ENCODE measurements around the gene MRPL19.

Gene MRPL19

GRCh38 chr2:75698918-75699317 is 52.3 kb downstream of the MRPL19 start:
- no peak overlapping the region for H3K4me3 ChIP-seq (ENCODE audit: low read depth, low read length)
- no peak for TF ChIP-seq POLR2A (IDR thresholded peaks at IDR 0.05; ENCODE audit: extremely low read depth, insufficient read length)
- no peak for TF ChIP-seq MAX (IDR thresholded peaks at IDR 0.05; ENCODE audit: low read depth, low read length)
- no peak for TF ChIP-seq MYC (IDR thresholded peaks at IDR 0.05; ENCODE audit: low read depth, low read length)
- no peak for TF ChIP-seq CTCF (IDR thresholded peaks at IDR 0.05; ENCODE audit: low read depth, low read length)
- DNase-seq (ENCODE audit: low read depth) = no peak

GRCh38 chr2:75702593-75702992 is 56.0 kb downstream of the MRPL19 start:
- H3K4me3 ChIP-seq (ENCODE audit: low read depth, low read length) = no peak overlapping the region
- no peak for DNase-seq (ENCODE audit: low read depth)
- TF ChIP-seq POLR2A (IDR thresholded peaks at IDR 0.05; ENCODE audit: extremely low read depth, insufficient read length) = no peak
- TF ChIP-seq MYC (IDR thresholded peaks at IDR 0.05; ENCODE audit: low read depth, low read length) = no peak
- no peak for TF ChIP-seq MAX (IDR thresholded peaks at IDR 0.05; ENCODE audit: low read depth, low read length)
- no peak for TF ChIP-seq CTCF (IDR thresholded peaks at IDR 0.05; ENCODE audit: low read depth, low read length)

GRCh38 chr2:75703589-75704287 is 57.2 kb downstream of the MRPL19 start:
- TF ChIP-seq MAX (IDR thresholded peaks at IDR 0.05; ENCODE audit: low read depth, low read length) = no peak
- TF ChIP-seq MYC (IDR thresholded peaks at IDR 0.05; ENCODE audit: low read depth, low read length) = no peak
- no peak for TF ChIP-seq POLR2A (IDR thresholded peaks at IDR 0.05; ENCODE audit: extremely low read depth, insufficient read length)
- TF ChIP-seq CTCF (IDR thresholded peaks at IDR 0.05; ENCODE audit: low read depth, low read length) = no peak
- DNase-seq (ENCODE audit: low read depth) = peak; percentile 14
- H3K4me3 ChIP-seq (ENCODE audit: low read depth, low read length) = no peak overlapping the region

GRCh38 chr2:75705921-75706320 is 59.3 kb downstream of the MRPL19 start:
- DNase-seq (ENCODE audit: low read depth) = no peak

GRCh38 chr2:75707901-75708300 is 61.3 kb downstream of the MRPL19 start:
- no peak for DNase-seq (ENCODE audit: low read depth)
- TF ChIP-seq POLR2A (IDR thresholded peaks at IDR 0.05; ENCODE audit: extremely low read depth, insufficient read length) = no peak
- TF ChIP-seq MAX (IDR thresholded peaks at IDR 0.05; ENCODE audit: low read depth, low read length) = no peak
- no peak for TF ChIP-seq MYC (IDR thresholded peaks at IDR 0.05; ENCODE audit: low read depth, low read length)
- no peak for TF ChIP-seq CTCF (IDR thresholded peaks at IDR 0.05; ENCODE audit: low read depth, low read length)
- H3K4me3 ChIP-seq (ENCODE audit: low read depth, low read length) = no peak overlapping the region

More at GRCh38 chr2:75705921-75706320, 59.3 kb downstream of the MRPL19 start:
- H3K4me3 ChIP-seq (ENCODE audit: low read depth, low read length) = no peak overlapping the region
- no peak for TF ChIP-seq MAX (IDR thresholded peaks at IDR 0.05; ENCODE audit: low read depth, low read length)
- no peak for TF ChIP-seq POLR2A (IDR thresholded peaks at IDR 0.05; ENCODE audit: extremely low read depth, insufficient read length)
- no peak for TF ChIP-seq MYC (IDR thresholded peaks at IDR 0.05; ENCODE audit: low read depth, low read length)
- no peak for TF ChIP-seq CTCF (IDR thresholded peaks at IDR 0.05; ENCODE audit: low read depth, low read length)

Measured in NB4 (cell line).